ENCODE results near the gene TGIF2.

DNA sequence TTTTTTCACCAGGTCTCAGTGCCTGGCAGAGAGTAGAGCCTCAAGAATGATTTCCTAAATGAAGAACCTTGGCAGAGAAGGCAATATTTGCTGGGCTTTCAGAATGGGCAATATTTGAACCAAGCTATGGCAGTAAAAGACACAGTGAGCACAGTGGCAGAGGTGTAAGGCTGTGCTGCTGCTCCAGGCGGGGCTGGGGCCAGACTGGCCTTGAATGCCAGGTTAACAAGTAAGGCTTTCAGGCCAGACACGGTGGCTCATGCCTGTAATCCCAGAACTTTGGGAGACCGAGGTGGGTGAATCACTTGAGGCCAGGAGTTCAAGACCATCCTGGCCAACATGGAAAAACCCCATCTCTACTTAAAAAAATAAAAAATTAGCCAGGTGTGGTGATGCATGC lies 40.6 kb upstream of the TGIF2 start:
- no peak for TF ChIP-seq BHLHE40 (IDR thresholded peaks at IDR 0.05; ENCODE audit: borderline replicate concordance)
- no peak for TF ChIP-seq ARNT (IDR thresholded peaks at IDR 0.05)
- TF ChIP-seq NFRKB (IDR thresholded peaks at IDR 0.05) = no peak
- no peak for TF ChIP-seq TARDBP (IDR thresholded peaks at IDR 0.05)
- no peak for TF ChIP-seq ELF4 (IDR thresholded peaks at IDR 0.05)

All from HEK293T (cell line).